Kidney (tissue), 14 donors: ENCODE results near the gene PHF2. TPM values are rescaled to one million over a fixed set of nuclear protein-coding genes. Genes with fewer than 3 reads are reported as not detected.

ENCODE experiments used
- DNase-seq, 5 donors: peaks; one replicate each; pipeline ENCODE4 v3.0.0-alpha.2; 2013 to 2020
- FAIRE-seq: peaks from 2 replicates; lab custom pipeline; 2012; peaks lifted over from hg19 to GRCh38; lab: Jason Lieb, UNC
- H3K27ac ChIP-seq, 2 donors: one replicate each; pipeline ENCODE4 v1.7.0; 2013; ENCODE audit warnings: low read depth in 2 of 2, low read length in 2 of 2, inconsistent platforms in 1 of 2
- H3K27me3 ChIP-seq: one replicate; pipeline ENCODE4 v1.7.1; 2013; ENCODE audit warnings: low read length, inconsistent platforms; ENCODE audit not compliant: control insufficient read depth, insufficient read depth
- H3K36me3 ChIP-seq, 3 donors: one replicate each; pipeline versions ENCODE4 v1.7.0 to v1.7.1; 2013; ENCODE audit warnings: low read length in 3 of 3, control low read depth in 1 of 3, inconsistent platforms in 1 of 3; ENCODE audit not compliant: insufficient read depth in 3 of 3, control insufficient read depth in 2 of 3
- H3K4me1 ChIP-seq, 3 donors: one replicate each; pipeline versions ENCODE4 v1.7.0 to v1.7.1; 2013; ENCODE audit warnings: low read length in 3 of 3, inconsistent platforms in 1 of 3, low read depth in 1 of 3; ENCODE audit not compliant: control insufficient read depth in 2 of 3, insufficient read depth in 2 of 3
- H3K4me3 ChIP-seq, 3 donors: one replicate each; pipeline versions ENCODE4 v1.7.0 to v1.8.1; 2013; ENCODE audit warnings: low read length in 3 of 3, control low read depth in 1 of 3, inconsistent platforms in 1 of 3
- H3K9ac ChIP-seq, 3 donors: one replicate each; pipeline versions ENCODE4 v1.7.0 to v1.7.1; 2013; ENCODE audit warnings: low read length in 3 of 3, control low read depth in 1 of 3, inconsistent platforms in 1 of 3
- H3K9me3 ChIP-seq, 3 donors: one replicate each; pipeline versions ENCODE4 v1.7.0 to v1.7.1; 2013; ENCODE audit warnings: low read length in 3 of 3, control low read depth in 1 of 3, inconsistent platforms in 1 of 3; ENCODE audit not compliant: control insufficient read depth in 2 of 3, insufficient read depth in 1 of 3
- intact Hi-C: fragments of 100-400 bp; cut with DNase I; formaldehyde crosslinking; loops from one replicate; pipeline ENCODE4 v1.11.1; 2022
- polyA plus RNA-seq: library from polyadenylated mRNA; stranded (reverse); fragments of 350-450 nt; fragmentation: Illumina TruSeq; extraction: RNeasy Lipid Tissue Mini Kit (QIAGEN cat#74804); gene quantifications from one replicate; pipeline ENCODE4 v1.2.3, GENCODE V29; 2014; ENCODE audit warnings: low read depth, low replicate concordance; ENCODE audit not compliant: insufficient read depth
- total RNA-seq: library from RNA; stranded (reverse); fragmentation: NEBNext Ultra II Directional; extraction: Animal tissue kit (Norgen Biotek cat#: 25700); gene quantifications from one replicate; pipeline ENCODE4 v1.2.1, GENCODE V29; 2021
- TF ChIP-seq, protein P1 (sequence below): IDR thresholded peaks from 3 replicates; pipeline ENCODE4 v1.5.1; 2012; ENCODE audit warnings: mild to moderate bottlenecking, moderate library complexity, borderline replicate concordance; ENCODE audit not compliant: insufficient read depth; ENCODE audit errors: extremely low read depth
- donor health status: control.
- donor health status: control.
- donor health status: control.
- donor health status: control.
- donor health status: control.
- donor health status: DM: yes; HTN: yes; CAD: no.
- donor health status: Normal renal cell carcinoma (clear cell type).

The PHF2 gene
- total and polyA plus RNA-seq, 2 donors from 2014 or later = 10.2 to 30.7 TPM

DNA sequence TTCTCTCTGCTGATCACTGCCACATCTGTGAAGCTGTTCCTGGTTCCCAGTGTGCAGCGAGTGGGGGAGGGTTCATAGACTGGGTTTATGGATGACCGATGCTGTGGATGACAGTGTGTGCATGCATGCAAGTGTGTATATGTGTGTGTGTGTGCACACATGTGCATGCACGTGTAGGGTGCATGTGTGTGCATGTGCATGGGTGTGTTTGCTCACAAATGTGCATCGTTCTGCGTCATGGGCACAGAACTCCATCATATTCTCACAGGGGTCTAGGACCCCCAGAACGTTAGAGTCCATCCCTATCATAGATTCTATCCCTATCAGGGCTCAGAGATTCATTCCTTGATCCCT is 134.0 kb downstream of the PHF2 start:
- no peaks in the 10 kb centered on the region for H3K4me1 ChIP-seq
- FAIRE-seq (no peak), DNase-seq (no peak)
- no peaks in the 10 kb centered on the region for H3K36me3 ChIP-seq
- no peak overlapping the region for H3K27ac ChIP-seq
- no peaks in the 10 kb centered on the region for H3K27me3 ChIP-seq
- TF ChIP-seq, protein P1, sequence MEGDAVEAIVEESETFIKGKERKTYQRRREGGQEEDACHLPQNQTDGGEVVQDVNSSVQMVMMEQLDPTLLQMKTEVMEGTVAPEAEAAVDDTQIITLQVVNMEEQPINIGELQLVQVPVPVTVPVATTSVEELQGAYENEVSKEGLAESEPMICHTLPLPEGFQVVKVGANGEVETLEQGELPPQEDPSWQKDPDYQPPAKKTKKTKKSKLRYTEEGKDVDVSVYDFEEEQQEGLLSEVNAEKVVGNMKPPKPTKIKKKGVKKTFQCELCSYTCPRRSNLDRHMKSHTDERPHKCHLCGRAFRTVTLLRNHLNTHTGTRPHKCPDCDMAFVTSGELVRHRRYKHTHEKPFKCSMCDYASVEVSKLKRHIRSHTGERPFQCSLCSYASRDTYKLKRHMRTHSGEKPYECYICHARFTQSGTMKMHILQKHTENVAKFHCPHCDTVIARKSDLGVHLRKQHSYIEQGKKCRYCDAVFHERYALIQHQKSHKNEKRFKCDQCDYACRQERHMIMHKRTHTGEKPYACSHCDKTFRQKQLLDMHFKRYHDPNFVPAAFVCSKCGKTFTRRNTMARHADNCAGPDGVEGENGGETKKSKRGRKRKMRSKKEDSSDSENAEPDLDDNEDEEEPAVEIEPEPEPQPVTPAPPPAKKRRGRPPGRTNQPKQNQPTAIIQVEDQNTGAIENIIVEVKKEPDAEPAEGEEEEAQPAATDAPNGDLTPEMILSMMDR = no peak
- intact Hi-C loops = no loop called here
- no peak overlapping the region for H3K9ac ChIP-seq
- no peak overlapping the region for H3K4me3 ChIP-seq
- H3K9me3 ChIP-seq = peaks cover 0 to 3% (median 0%) of the 10 kb centered on the region in 3 donors

GRCh38 chr9:93711002-93711401 is 134.6 kb downstream of the PHF2 start:
- Histone ChIP-seq H3K4me3 (no peak overlapping the region), H3K4me1 (no peaks in the 10 kb centered on the region), H3K36me3 (no peaks in the 10 kb centered on the region), H3K9me3 (peaks cover 0 to 5% (median 3%) of the 10 kb centered on the region in 3 donors), H3K27me3 (no peaks in the 10 kb centered on the region), H3K9ac (no peak overlapping the region), H3K27ac (no peak overlapping the region)
- intact Hi-C loops = no loop called here
- no peak for DNase-seq
- TF ChIP-seq, protein P1 = no peak
- FAIRE-seq = no peak

DNA sequence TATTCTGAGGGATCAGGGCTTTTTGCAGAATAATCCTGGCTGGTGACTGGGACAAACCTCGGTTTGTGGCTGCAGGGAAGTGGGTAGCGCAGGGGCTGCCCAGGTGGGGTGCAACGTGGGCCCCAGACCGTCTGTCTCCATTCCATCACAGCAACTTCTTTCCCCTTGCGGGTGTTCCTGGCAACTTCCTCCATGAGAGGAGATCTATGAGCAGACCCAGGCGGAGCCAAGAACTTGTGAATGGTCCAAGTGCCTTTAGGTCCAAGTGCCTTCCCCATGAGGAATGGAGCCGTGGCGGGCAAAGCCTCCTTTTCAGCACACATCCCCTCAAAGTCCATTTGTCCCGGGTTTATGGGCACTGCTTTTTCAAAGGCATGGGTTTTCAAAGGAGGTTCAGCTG is 136.5 kb downstream of the PHF2 start:
- TF ChIP-seq, protein P1 = no peak
- H3K9ac ChIP-seq = no peak overlapping the region
- intact Hi-C loops = no loop called here

GRCh38 chr9:93713716-93714115 is 137.3 kb downstream of the PHF2 start:
- FAIRE-seq (no peak), DNase-seq (no peak)
- Histone ChIP-seq H3K36me3 (no peaks in the 10 kb centered on the region), H3K9ac (no peak overlapping the region), H3K4me3 (no peak overlapping the region), H3K4me1 (no peaks in the 10 kb centered on the region), H3K27ac (no peak overlapping the region), H3K27me3 (no peaks in the 10 kb centered on the region), H3K9me3 (peaks cover 0 to 11% (median 0%) of the 10 kb centered on the region in 3 donors)
- TF ChIP-seq, protein P1 = no peak
- intact Hi-C loops = no loop called here

More for the DNA sequence above, 136.5 kb downstream of the PHF2 start:
- no peaks in the 10 kb centered on the region for H3K36me3 ChIP-seq
- no peaks in the 10 kb centered on the region for H3K27me3 ChIP-seq
- H3K9me3 ChIP-seq = peaks cover 0 to 11% (median 0%) of the 10 kb centered on the region in 3 donors
- DNase-seq (no peak), FAIRE-seq (no peak)
- H3K4me3 ChIP-seq = no peak overlapping the region
- no peak overlapping the region for H3K27ac ChIP-seq
- no peaks in the 10 kb centered on the region for H3K4me1 ChIP-seq
